ENCODE data around the gene SNRPD3.
"Not testable (repeated sequence)": the region's sequence is repeated elsewhere in the genome, so short reads cannot be mapped to it uniquely, and the experiment has no call there.

Gene SNRPD3

DNA sequence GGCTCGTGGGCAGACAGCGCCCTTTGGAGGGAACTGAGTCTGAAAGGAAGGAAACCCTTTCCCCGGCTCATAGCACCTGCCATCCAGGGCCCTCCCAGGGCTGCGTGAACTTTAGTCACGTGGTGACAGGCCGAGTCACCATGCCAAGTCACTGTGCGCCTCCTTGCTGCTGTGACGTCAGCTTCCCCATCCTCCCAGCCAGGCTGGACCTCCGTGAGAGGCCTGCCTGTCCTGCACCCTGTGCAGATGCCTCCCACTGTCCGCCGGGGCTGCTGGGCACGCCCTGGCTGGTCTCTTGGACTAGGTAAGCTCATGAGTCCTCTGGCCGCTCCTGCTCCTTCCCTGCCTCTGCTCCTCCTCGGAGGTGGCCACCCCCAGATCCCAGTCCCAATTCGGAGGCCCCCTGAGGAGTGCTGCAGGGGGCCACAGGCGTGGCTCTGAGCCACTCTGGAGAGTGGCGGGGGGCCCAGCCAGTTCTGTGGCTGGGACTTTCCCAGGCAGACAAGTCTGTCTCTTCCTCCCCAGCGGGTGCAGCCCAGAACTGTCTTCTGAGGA lies 51.7 kb downstream of the SNRPD3 start:
- not testable (repeated sequence) for DNase-seq (ENCODE audit: extremely low read depth, low read depth)

- not testable (repeated sequence) for DNase-seq (ENCODE audit: extremely low read depth, low read depth)
Observed at GRCh38 chr22:24608327-24608726, 52.5 kb downstream of the SNRPD3 start.

GRCh38 chr22:24609888-24610287 lies 54.1 kb downstream of the SNRPD3 start:
- not testable (repeated sequence) for DNase-seq (ENCODE audit: extremely low read depth, low read depth)

- not testable (repeated sequence) for DNase-seq (ENCODE audit: extremely low read depth, low read depth)
Observed at GRCh38 chr22:24614794-24615193, 59.0 kb downstream of the SNRPD3 start.

DNA sequence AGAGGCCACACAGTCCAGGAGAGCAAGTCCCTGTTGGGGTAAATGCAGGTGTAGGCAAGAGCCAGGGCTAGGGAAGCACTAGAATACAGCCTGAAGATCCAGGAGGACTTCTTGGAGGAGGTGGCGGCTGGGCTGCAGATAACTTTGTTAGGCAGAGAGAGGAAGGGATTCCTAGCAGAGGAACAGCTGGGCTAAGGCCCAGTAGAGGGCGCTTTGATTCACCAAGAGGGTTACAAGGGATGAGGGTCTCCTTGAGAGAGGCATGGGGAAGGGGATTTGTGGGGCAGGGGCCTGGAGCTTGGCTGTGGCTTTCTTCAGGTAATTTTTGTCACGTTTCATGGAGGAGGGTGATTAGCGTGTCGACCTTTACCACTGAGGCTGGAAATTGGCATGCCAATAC lies 65.4 kb downstream of the SNRPD3 start:
- DNase-seq (ENCODE audit: extremely low read depth, low read depth): not testable (repeated sequence)

DNA sequence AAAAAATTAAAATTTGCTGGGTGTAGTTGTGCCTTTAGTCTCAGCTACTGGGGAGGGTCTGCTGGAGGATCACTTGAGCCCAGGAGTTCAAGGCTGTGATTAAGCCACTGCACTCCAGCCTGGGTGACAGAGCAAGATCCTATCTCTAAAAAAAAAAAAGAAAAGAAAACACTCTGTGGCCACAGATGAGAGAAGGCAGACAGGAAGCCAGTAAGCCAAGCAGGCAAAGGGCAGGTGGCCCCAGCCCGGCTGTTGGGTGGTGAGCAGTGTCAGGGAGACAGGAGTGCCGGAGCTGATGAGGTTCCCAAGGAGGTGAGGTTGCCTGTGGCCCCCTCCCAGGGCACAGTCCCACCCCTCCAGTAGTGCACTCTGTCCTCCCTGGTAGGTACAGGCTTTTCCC lies 66.8 kb downstream of the SNRPD3 start:
- DNase-seq (ENCODE audit: extremely low read depth, low read depth): not testable (repeated sequence)

Measured in AG09319 (cell line).